Epithelial cell of esophagus (primary cell): ENCODE data around the gene CPZ.
"Not testable (repeated sequence)": the region's sequence is repeated elsewhere in the genome, so short reads cannot be mapped to it uniquely, and the experiment has no call there.

Source experiments
- DNase-seq: peaks from one replicate; pipeline ENCODE4 v3.0.0; 2010; ENCODE audit warnings: low read depth
- H3K4me3 ChIP-seq: 2 replicates; pipeline ENCODE4 v1.5.1; 2011; ENCODE audit warnings: mild to moderate bottlenecking, low read length, control low read depth
- CTCF ChIP-seq: IDR thresholded peaks from 2 replicates; pipeline ENCODE4 v1.5.1; 2011; ENCODE audit warnings: low read depth, mild to moderate bottlenecking, low read length, control low read depth, inconsistent platforms; ENCODE audit not compliant: insufficient read depth; ENCODE audit errors: missing control alignments

CPZ gene

GRCh38 chr4:8634773-8635172, 42.2 kb downstream of the CPZ start:
- H3K4me3 ChIP-seq, DNase-seq: not testable (repeated sequence)

GRCh38 chr4:8635897-8636554, 43.5 kb downstream of the CPZ start:
- not testable (repeated sequence) for H3K4me3 ChIP-seq, DNase-seq

- H3K4me3 ChIP-seq: no peak overlapping the region
- DNase-seq: no peak
- TF ChIP-seq CTCF: no peak
Measured at GRCh38 chr4:8637456-8637984, 45.0 kb downstream of the CPZ start.

GRCh38 chr4:8639021-8639420, 46.5 kb downstream of the CPZ start:
- H3K4me3 ChIP-seq: no peak overlapping the region
- DNase-seq: no peak
- TF ChIP-seq CTCF: no peak

GRCh38 chr4:8639777-8640720, 47.5 kb downstream of the CPZ start:
- no peak overlapping the region for H3K4me3 ChIP-seq
- no peak for DNase-seq

GRCh38 chr4:8640816-8641215, 48.3 kb downstream of the CPZ start:
- H3K4me3 ChIP-seq: no peak overlapping the region
- TF ChIP-seq CTCF: no peak
- DNase-seq: no peak

More at GRCh38 chr4:8639777-8640720, 47.5 kb downstream of the CPZ start:
- no peak for TF ChIP-seq CTCF

- no peak for TF ChIP-seq CTCF
- H3K4me3 ChIP-seq: no peak overlapping the region
- DNase-seq: no peak
Measured at GRCh38 chr4:8641256-8641655, 48.7 kb downstream of the CPZ start.
